ENCODE results near the gene TNFAIP8L1.

The TNFAIP8L1 gene

DNA sequence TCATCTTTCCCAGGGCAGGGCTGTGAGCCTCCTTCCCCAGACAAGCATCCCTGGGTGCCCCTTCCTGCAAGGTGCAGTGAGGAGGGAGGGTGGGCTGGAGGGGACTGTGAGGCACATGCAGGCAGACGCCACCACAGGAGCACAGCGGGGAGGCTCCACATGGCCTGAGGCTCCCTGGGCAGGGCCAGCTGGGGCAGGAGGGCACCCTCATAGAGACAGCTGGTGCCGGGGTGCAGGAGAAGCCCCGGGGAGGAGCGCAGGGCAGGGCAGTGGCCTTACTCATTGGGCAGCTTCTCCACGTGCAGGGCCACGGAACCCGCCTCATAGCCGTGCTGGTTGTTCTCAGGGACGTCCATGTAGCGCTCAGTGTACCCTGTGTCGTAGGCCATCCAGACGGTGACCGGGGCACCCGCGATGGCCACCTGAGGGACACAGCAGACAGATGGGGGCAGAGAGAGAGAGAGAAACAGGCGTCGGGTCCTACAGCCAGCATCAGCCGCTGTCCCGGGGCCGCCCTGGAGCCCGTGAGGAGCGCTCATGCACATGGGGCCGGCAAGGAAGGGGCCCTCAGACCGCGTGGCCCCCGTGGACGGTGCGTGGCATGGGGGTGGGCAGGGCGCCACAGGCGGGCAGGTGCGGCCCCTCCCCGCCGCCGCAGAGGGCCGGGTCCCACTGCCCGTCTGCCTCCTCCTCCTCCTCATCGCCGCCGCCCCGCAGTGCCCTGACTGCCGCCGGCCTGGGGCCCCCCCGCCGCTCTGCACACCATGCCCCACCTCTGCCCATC is 43.3 kb downstream of the TNFAIP8L1 start:
- DNase-seq = no peak

DNA sequence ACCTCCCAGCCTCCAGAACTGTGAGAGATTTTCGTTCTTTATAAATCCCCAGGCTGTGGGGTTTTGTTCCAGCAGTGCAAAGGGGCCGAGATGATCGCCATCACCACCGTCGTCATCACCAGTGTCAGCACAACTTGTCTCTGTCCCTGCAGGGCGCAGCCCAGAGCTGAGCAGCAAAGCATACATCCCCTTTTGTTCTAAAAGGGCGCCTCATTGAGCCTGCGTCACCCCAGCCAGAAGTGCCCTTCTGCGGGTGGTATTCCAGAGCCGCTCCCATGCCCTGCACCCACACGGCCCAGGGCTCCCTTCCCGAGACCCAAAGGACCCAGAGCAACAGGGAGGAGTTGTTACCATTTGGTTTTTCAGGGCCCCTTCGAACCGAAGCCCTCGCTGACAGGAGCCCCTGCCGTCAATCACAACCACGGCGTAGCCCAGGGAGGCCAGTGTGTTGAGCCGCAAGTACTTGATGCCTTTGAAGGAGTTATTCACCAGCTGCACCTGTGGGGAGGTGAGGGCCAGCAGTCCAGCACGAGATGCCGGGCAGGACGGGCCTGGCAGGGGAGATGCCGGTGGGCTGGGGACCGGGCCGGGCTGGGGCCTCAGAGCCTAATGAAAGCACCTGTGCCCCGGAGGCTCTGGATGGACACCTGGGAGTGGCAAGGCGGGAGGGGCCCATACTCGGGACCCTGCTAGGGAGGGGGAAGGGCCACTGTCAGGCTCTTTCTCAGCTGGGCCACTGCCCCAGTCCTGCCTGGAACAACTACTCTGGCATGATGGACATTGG is 45.2 kb downstream of the TNFAIP8L1 start:
- no peak for DNase-seq

DNA sequence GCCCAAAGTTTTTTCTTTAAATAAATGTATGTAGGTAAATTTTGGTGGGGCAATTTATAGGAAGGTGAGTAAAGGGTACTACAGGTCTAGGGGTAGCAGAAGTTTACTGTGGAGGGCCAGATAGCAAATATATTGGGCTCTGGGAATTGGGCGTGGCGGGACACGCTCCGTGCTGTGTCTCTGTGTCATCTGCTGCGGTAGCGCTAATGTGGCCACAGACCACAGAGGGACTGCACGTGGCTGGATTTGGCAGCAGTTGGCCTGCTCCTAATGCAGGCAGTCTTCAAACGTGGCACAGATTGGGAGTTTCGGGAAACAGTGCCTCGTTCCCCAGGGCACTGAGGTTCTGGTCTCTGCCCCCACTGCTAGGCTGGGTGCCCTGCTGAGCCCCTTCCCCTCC is 47.4 kb downstream of the TNFAIP8L1 start:
- no peak for DNase-seq

DNA sequence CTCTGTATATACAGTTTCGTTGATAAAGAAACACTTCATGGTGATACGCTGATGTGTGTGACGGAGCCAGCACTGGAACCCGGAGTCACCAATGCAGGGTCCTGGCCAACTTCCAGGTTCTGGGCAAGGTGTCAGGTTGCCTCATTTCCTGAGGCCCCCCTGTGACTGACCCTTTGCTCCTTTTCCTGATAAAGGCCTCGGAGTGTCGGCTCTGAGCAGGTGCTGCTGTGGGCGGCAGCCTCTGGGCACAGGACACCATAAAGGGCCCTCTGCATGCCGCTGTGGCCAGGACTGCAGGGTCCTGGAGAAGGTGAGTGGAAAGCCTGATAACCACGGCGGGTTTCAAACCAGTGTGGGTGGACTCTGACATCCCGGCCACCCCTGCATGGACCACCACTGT is 48.1 kb downstream of the TNFAIP8L1 start:
- DNase-seq = no peak

DNA sequence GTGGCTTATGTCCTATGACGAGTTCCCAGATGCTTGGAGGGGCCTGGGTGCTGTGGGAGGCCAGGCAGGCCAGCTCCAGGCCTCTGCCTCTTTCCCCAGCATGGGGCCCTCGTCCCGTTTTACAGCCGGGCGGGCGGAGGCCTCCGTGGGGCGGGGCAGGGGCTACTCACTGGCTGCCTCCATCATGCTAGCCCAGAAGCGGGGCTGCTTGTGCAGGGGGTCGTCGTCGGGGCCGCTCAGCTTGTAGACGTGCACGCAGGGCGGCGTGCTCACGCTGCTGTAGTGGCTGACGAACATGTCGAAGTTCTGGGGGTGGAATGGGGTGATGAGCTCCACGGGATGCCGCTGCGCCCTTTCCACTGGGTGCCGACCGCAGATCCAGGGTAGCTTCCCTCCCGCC is 49.3 kb downstream of the TNFAIP8L1 start:
- no peak for DNase-seq

DNA sequence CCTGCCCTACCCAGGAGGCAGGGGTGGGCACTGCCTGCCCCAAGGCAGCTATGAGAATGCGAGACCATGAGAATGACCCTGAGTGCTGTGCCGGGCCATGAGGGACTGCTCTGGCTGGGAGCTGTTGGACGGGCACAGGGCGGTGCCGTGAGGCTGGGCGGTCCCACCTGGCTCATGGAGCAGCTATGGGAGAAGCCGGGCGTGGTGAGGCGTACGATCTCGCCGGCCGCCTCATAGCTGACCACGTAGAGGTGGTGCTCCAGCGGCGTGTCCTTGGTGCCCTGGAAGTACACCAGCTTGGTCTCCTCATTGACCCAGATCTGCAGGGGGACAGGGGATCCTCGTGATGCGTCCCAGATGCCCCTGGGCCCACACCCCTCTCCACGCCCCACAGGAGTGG is 50.1 kb downstream of the TNFAIP8L1 start:
- DNase-seq = no peak

DNA sequence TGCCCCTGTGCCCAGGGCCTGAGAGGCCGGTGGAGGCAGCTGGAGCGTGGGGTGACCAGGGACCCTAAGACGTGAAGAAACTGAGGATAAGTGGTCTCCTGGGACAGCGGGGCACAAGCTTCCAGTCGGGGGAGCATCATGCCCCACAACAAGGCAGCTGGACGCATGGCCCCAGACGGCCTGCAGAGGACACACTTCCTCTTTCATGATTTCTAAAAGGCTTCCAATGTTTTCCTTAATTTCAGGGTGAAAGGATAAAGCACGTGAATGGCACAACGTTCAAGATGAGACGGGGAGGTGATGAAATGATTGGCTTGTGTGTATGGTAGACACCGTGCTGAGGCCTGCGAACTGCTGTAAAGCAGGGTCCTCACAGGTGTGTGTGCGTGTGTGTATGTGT is 51.0 kb downstream of the TNFAIP8L1 start:
- no peak for DNase-seq

DNA sequence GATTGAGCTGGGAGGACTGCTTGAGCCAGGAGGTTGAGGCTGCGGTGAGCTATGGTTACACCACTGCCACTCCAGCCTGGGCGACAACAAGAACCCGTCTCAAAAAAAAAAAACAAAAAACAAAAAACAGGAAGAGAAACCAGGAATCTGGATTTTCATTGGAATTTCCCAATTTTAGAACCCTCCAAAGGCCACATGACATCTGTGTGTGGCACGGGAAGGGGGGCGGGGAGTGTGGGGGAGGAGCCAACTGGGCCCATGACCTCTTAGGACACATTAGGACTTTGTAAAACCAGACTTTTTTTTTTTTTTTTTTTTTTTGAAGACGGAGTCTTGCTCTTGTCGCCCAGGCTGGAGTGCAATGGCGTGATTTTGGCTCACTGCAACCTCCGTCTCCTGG is 52.1 kb downstream of the TNFAIP8L1 start:
- DNase-seq = no peak

DNA sequence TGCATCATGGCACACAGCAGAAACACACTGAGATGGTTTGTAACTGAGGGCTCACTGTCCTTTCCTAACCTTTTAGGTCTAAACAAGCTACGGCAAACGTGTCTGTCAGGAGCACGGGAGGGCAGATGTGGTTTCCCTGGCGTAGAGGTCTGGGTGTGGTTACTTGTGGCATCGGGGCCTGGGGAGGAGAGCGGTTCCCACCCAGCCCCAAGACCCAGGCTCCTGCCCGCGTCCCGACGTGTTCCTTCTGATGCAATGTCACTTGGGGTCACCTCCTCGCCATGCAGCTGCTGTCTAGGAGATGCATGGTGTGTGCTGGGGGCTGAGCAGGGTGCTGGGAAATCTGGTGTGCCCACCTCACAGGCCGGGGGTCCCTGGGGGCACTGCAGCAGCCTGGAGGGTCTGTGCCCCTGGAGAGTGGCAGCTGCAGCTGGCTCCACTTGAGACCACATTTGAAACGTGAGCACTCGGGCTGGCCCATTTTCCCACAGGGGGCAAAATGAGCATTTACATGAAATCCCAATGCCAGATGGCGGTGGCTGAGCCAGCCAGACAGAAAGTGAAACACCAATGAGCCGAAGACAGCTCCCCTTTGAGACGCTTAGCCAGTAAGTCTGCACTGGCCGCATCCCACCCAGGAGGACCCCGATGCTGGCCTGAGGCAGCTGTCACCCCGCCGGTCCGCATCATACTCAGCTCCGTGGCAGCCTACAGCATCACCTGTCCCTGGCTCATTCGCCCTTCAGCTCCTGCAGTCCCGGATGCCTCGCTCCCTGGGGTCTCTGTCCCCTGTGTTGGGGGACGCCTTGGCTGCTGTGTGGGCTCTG is 53.1 kb downstream of the TNFAIP8L1 start:
- no peak for DNase-seq

DNA sequence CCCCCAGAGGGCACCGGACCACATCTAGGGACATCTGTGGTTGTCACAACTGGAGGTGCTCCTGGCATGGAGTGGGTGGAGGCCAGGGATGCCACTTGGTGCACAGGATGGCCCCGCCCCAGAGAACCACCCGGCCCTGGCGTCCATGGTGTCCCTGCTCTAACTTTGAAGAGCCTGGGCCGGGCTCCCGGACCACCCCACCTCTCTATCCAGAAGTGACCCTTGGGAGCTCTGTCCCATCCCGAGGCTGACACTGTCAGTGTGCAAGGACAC is 53.7 kb downstream of the TNFAIP8L1 start:
- DNase-seq = no peak

DNA sequence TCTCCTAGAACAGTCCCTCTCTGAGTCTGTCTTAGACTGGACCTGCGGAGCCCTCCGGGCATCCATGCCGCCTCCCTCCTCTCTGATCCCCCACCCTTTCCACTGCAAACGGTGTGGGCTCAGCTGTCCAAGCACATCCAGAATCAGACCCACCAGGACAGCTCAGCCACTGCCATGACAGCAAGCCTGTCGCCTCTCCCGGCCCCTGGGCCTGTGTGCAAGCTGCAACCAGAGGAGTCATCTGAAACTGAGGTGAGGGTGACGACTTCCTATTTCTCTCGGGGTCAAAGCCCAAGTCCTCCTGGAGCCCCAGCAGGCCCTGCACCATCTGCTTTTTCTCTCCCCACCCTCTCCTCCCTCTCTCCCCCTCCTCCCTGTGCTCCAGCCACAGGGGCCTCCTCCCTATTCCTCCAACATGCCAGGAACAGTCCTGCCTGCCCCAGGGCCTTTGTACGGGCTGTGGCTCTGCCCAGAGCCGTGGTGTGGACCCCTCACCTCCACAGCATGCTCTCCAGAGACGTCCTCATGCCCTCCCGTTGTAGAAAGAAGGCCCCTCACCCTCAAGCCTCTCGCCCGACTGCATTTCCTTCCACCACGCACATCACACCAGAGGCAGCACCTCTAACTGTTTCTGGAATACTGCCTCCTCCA is 54.3 kb downstream of the TNFAIP8L1 start:
- DNase-seq = no peak

DNA sequence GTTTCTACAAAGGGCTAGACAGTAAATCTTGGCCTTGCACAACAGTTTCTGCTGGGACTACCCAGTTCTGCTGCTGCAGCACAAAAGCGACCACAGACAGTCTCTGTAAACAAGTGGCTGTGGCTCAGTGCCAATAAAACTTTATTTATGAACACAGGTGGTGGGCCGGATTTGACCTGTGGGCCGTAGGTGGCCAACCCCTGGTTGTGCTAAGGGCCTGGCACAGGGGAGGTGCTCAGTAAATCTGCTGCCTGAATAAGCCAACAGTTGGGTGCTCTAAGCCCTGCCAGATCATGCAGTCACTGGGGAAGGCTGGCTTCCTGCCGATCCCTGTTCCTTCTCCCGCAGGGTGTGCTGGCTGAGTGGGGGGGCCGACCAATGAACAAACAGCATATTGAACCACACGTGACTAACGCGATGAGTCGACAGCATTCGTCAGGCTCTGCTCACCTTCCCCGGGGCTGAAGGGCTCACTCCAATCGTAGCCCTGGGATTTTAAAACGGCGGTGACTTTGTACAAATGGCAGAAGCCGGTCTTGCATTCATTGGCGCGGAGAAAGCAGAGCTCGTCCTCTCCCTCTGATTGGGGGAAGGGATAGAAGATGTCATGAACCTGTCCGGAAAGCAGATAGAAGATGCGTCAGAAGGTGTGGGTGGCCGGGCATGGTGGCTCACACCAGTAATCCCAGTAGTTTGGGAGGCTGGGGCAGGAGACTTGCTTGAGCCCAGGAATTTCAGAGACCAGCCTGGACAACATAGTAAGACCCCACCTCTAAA is 55.1 kb downstream of the TNFAIP8L1 start:
- DNase-seq = no peak

DNA sequence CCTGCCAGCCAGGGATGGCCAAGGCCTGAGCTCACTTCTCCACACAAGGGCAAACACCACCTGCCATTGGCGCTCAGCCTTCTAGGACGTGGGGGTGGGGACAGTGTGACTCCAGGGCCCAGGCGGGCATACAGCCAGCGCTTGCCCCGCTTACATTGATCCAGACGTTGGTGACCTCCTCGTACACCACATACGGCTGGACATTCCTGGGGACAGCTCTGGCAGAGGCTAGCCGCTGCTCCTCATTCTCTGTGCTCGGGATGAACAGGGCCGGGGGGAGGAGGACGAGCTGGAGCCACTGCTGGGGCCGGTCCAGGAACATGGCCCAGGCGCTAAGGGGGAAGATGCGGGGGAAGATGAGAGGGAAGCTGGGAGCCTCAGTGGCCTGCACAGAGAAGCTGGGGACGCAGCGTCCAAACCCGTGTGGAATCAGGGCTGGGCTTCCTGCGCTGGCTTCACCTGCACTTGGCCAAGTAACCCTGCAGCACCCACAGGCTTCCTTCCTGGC is 56.0 kb downstream of the TNFAIP8L1 start:
- DNase-seq = no peak

DNA sequence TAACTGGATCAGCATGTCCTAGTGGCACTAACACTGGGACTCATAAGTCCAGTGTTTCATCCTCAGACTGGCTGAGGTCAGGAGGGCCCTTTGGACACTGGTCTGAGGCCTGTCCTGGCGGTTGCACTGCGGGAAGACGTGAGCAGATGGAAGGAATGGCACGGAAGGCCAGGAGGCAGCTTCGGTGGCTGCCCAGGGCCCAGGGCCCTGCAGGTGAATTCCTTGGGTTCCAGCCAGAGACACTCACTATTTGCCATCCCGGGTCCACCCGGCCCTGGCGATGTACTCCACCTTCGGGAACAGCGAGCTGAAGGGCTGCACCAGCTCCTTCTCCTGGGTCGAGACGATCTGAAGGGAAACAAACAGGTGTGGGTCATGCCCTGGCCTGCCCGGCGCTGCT is 58.0 kb downstream of the TNFAIP8L1 start:
- no peak for DNase-seq

DNA sequence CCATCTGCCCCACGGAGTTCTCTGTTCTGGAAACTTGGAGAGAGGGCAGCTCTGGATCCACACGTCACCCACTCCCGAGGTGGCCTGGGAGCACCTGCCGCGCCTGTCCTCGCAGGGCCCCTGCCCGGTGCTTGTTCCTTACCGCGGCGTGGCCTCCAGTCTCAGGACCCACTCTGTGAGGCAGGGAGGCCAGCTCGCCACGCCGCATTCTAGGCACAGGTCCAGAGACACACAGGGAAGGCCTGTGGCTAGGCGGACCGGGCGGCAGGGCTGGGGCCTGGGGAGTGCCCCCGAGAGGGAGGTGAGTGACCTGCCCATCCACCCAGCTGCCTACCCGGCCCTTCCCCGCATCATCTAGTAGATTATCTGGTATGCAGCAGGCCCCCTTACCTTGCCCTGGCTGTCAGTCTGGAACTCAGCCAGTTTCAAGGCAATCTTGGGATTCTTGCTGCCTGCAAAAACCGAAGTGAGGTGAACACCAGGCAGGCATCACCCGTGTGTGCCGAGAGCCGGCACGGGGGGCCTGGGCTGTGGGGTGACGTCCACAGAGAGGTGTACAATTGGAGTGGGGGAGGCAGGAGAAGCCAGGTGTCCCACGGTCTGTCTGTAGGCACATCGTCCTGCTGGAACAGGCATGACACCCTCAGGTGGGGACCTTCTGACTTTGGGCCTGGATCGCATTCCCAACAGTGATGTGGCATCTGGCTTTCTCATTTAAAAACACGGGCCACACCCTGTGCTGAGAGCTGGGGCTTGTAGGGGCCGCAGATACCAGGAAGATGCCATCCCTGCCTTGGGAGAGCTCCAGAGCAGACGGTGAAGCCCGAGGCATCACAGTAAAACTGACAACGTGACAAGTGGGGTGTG is 60.7 kb downstream of the TNFAIP8L1 start:
- no peak for DNase-seq

DNA sequence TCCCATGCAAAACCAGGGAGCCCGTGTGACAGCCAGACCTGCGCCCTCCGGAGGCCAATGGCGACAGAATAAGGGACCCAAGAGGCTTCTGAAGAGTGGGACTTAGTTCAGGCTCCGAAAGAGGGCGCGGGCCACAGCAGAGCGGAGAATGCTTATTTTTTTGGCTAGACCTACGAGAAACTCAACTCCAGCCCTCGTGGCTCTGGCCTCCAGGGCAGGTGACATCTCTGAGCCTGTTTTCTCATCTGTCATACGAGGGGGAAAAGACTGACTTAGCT is 61.3 kb downstream of the TNFAIP8L1 start:
- no peak for DNase-seq

DNA sequence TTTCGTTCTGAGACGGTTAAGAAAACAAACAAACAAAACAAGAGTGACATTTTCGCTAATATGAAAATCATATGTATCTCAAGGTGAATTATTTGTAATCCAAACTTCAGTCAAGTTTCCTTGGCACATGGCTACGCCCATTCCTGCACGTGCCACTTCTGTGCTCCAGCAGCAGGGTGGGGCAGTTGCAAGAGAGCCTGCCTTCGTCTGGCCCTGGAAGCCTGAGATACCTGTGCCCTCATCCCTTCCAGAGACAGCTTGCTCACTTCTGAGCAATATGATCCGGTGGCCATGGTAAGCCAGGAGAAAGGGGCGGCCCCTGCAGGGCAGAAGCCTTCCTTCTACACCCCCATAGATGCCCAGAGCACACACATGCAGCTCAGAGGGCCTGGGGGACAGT is 62.2 kb downstream of the TNFAIP8L1 start:
- no peak for DNase-seq

DNA sequence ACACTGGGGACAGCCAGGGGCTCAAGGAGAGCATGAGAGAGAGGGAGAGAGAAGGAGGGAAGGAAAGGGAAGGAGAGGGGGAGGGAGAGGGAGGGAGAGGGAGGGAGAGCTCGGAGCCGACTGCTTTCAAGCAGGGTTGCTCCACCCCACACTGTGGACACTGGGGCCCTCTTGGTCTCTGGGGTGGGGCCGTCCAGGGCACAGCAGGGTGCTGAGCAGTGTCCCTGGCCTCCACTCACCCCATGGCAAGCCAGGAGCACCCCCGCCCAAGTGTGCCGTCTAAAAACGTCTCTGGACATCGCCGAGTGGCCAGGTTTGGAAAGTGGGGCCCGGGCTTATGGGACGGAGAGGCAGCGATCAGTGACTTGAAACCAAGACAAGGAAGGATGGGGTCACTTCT is 63.4 kb downstream of the TNFAIP8L1 start:
- DNase-seq = no peak

DNA sequence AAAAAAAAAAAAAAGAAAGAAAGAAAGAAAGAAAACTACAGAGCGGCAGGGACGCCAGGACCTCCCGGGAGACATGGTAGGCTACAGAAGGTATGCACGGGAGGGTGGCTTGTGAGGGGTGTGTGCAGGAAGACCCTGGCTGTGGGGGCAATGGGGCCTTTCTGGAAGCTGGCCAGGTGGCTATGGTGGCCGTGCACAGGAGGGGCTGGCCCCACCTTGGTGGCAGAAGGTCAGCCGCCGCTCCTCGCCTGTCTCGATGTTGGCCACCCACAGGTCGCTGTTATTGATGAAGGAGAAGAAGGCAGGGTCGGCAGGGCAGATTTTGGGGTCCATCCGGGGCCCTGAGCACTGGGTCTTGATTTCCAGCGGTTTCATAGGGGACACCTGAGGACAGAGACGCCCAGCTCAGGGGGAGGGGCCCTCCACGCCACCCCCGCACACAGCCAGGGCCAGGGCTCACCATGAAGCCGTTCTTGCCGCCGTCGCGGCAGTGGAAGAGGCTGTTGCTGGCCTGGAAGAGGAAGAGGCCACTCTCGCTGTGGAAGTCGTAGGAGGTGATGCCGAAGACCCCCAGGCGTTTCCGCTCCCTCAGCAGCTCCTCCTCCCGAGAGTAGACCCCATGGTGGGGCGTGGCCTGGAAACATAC is 64.5 kb downstream of the TNFAIP8L1 start:
- DNase-seq = no peak

DNA sequence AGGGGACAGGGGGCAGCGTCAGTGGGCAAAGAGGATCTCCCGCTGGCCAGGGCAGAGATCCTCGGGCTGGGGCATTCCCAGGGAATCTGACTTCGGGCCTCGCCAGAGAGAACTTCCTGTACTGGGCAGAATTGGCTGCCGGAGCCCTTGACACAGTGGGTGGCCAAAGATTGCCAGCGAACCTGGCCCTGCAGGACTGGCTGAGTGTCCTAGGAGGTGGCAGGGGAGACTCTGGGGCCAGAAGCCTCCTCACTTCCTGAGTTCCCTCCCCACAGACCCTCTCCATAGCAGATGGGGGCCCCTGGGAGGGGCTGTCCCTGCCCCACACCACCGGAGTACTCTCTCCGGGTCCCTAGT is 65.0 kb downstream of the TNFAIP8L1 start:
- DNase-seq = no peak

Data from activated CD8-positive, alpha-beta memory T cell treated with anti-CD3 and anti-CD28 coated beads, Interleukin-2, amount 50 U/mL, for 48 hours (primary cell).